Kidney tubule cell (primary cell): ENCODE measurements around the gene TMEM185A.
"Not testable (repeated sequence)": the region's sequence is repeated elsewhere in the genome, so short reads cannot be mapped to it uniquely, and the experiment has no call there.

Source experiments
- DNase-seq: peaks from one replicate; pipeline ENCODE4 v3.0.0-alpha.2; 2018; ENCODE audit warnings: low spot score

TMEM185A gene

GRCh38 chrX:149551245-149551938, 80.2 kb downstream of the TMEM185A start:
- DNase-seq = not testable (repeated sequence)

DNA sequence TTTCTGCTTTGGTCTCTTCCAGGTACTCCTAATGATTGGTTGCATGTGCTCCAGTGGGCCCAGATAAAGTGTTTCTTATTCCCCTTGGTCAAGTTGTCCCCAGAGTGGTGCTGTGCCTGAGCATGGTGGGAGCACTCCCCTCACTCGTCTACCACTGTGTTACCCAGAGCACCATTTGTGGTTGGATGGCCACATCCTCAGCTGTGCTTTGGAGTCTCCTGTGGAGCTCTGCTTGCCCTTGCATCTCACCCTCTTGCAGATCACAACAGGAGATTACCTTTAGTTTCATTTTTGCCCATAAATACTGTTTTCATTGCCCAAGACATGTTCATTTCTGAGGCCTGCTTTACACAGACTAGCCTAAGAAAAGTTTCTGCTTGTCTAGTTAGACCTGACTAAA, 81.1 kb downstream of the TMEM185A start:
- not testable (repeated sequence) for DNase-seq

DNA sequence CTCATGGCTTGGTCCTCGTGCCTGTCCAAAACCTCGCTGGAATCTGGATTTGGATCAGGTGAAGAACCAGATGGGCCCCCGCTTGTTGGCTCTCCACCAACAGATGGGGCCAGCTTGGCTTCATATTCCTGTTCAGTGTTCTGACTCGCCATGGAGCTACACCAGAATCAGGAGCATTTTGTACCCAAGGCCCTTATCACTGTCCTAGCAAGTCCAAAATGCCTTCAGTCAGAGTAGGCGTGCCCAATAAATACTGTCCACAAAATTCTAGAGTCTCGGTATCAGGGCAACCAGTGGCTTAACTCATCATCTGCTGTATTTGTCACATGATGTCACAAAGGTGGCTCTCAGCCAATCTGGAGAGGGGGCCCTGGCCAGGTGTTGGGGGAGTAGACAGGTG, 81.9 kb downstream of the TMEM185A start, which contains the start of gene HSFX3:
Gene HSFX3 (minus strand): TSS at position 224 of the 400 bp plus-strand sequence. CDS start 72 bp downstream, at position 152.
- not testable (repeated sequence) for DNase-seq

- DNase-seq = not testable (repeated sequence)
These were observed 83.8 kb downstream of the TMEM185A start for GRCh38 chrX:149547782-149548181.

- not testable (repeated sequence) for DNase-seq
These were observed 84.6 kb downstream of the TMEM185A start for GRCh38 chrX:149546962-149547361.
